ENCODE measurements around the gene C9orf152. TPM values are rescaled to one million over a fixed set of nuclear protein-coding genes. Genes with fewer than 3 reads are reported as not detected.

Gene C9orf152
- total RNA-seq, result not detected in 2 replicates

GRCh38 chr9:110208031-110208430 lies at the start of gene C9orf152:
TSS of gene C9orf152 (minus strand) at chr9:110208159. CDS start at chr9:110207579, 580 bp downstream.

GRCh38 chr9:110256380-110257096 lies 48.6 kb upstream of the C9orf152 start, which contains the start of gene TXN:
TSS of gene TXN (minus strand) at chr9:110256507. CDS start at chr9:110256435, 72 bp downstream.

Other genes with a start within 250 kb of the C9orf152 start
- 159 and 191 TPM in 2 replicates for gene TXN, start 48.3 kb upstream of the C9orf152 start, total RNA-seq
- not detected in 2 replicates for gene TXNDC8, start 129.7 kb upstream of the C9orf152 start, total RNA-seq